ENCODE data around the gene MYL9. TPM values are rescaled to one million over a fixed set of nuclear protein-coding genes. Genes with fewer than 3 reads are reported as not detected.
"Not testable (repeated sequence)": the region's sequence is repeated elsewhere in the genome, so short reads cannot be mapped to it uniquely, and the experiment has no call there.

Gene MYL9
- polyA plus RNA-seq, 3 donors = 0.08 to 0.20 TPM; not detected in 1

DNA sequence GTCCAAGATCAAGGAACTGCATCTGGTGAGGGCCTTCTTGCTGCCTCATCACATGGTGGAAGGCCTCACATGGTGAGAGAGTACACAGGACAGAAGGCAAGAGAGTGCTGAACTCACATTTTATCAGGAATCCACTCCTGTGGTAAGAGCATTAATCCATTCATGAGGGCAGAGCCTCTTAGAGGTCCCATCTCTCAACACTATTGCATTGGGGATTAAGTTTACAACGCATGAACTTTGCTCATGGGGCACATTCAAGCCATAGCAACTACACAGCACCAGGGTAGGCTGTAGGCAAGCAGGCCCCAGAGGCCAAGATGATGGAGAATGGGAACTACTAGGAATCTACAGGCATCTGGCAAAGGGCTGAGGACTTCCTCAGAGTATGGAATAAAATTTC, 22.1 kb downstream of the MYL9 start:
- Mint-ChIP-seq H3K27me3 (ENCODE audit: low read depth in 3 of 3) (peaks cover 0 to 2% (median 0%) of the 10 kb centered on the region in 3 donors), H3K4me1 (no peaks in the 10 kb centered on the region), H3K4me3 (no peak overlapping the region), H3K9me3 (peaks cover 6 to 15% (median 7%) of the 10 kb centered on the region in 7 donors), H3K36me3 (no peaks in the 10 kb centered on the region), H3K27ac (peak overlapping the region in 1 of 7 donors; percentile 28)
- Histone ChIP-seq H3K4me3 (replicated peaks in 1 of 3; ENCODE audit: low read depth in 2 of 3, low read length in 3 of 3) (no peak overlapping the region), H3K9ac (ENCODE audit: insufficient read depth, low read length, poor library complexity, severe bottlenecking) (no peak overlapping the region), H3K4me1 (ENCODE audit: control insufficient read depth in 1 of 2, insufficient read depth in 2 of 2, low read length in 2 of 2) (no peaks in the 10 kb centered on the region), H2AFZ (ENCODE audit: insufficient read depth, low read depth, low read length, poor library complexity, severe bottlenecking) (no peak overlapping the region), H3K79me2 (ENCODE audit: insufficient read depth, low read length) (no peaks in the 10 kb centered on the region), H3K36me3 (replicated peaks in 1 of 2; ENCODE audit: control insufficient read depth in 1 of 2, insufficient read depth in 2 of 2, low read length in 2 of 2) (no peaks in the 10 kb centered on the region), H3K27me3 (ENCODE audit: control insufficient read depth in 2 of 2, insufficient read depth in 2 of 2, low read length in 2 of 2) (no peaks in the 10 kb centered on the region), H3K4me2 (replicated peaks; ENCODE audit: extremely low read depth, low read length, poor library complexity, severe bottlenecking) (no peak overlapping the region), H4K20me1 (ENCODE audit: insufficient read depth, low read length) (no peaks in the 10 kb centered on the region), H3K9me3 (replicated peaks in 1 of 2; ENCODE audit: control insufficient read depth in 1 of 2, insufficient read depth in 1 of 2, low read length in 2 of 2) (peaks cover 5 to 13% of the 10 kb centered on the region in 2 donors), H3K27ac (ENCODE audit: low read depth in 1 of 2, low read length in 2 of 2) (no peak overlapping the region)
- intact Hi-C loops (cut with micrococcal nuclease) = no loop called here
- TF ChIP-seq, protein P1, sequence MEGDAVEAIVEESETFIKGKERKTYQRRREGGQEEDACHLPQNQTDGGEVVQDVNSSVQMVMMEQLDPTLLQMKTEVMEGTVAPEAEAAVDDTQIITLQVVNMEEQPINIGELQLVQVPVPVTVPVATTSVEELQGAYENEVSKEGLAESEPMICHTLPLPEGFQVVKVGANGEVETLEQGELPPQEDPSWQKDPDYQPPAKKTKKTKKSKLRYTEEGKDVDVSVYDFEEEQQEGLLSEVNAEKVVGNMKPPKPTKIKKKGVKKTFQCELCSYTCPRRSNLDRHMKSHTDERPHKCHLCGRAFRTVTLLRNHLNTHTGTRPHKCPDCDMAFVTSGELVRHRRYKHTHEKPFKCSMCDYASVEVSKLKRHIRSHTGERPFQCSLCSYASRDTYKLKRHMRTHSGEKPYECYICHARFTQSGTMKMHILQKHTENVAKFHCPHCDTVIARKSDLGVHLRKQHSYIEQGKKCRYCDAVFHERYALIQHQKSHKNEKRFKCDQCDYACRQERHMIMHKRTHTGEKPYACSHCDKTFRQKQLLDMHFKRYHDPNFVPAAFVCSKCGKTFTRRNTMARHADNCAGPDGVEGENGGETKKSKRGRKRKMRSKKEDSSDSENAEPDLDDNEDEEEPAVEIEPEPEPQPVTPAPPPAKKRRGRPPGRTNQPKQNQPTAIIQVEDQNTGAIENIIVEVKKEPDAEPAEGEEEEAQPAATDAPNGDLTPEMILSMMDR (IDR thresholded peaks at IDR 0.05) = no peak
- DNase-seq = no peak
- WGBS (ENCODE audit: insufficient coverage) = no CpG with 5 or more reads among the region's 1 CpG

DNA sequence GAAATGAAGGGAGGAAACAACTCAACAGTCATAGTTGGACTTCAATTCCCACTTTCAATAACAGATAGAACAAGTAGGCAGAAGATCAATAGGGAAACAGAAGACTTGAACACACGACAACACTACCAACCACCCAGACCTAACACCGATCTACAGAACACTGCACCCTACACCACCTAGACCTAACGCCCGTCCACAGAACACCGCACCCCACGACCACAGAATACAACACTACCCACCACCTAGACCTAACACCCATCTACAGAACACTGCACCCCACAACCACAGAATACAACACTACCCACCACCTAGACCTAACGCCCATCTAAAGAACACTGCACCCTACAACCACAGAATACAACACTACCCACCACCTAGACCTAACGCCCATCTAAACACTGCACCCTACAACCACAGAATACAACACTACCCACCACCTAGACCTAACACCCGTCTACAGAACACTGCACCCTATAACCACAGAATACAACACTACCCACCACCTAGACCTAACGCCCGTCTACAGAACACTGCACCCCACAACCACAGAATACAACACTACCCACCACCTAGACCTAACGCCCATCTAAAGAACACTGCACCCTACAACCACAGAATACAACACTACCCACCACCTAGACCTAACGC, 22.9 kb downstream of the MYL9 start:
- H4K20me1 ChIP-seq (ENCODE audit: insufficient read depth, low read length); H3K27me3 Mint-ChIP-seq (ENCODE audit: low read depth in 3 of 3); H3K9ac ChIP-seq (ENCODE audit: insufficient read depth, low read length, poor library complexity, severe bottlenecking); H3K4me1 ChIP-seq (ENCODE audit: control insufficient read depth in 1 of 2, insufficient read depth in 2 of 2, low read length in 2 of 2); H3K79me2 ChIP-seq (ENCODE audit: insufficient read depth, low read length); H3K36me3 ChIP-seq (replicated peaks in 1 of 2; ENCODE audit: control insufficient read depth in 1 of 2, insufficient read depth in 2 of 2, low read length in 2 of 2); H3K27ac Mint-ChIP-seq; DNase-seq; H3K27ac ChIP-seq (ENCODE audit: low read depth in 1 of 2, low read length in 2 of 2); H3K4me1 Mint-ChIP-seq; H2AFZ ChIP-seq (ENCODE audit: insufficient read depth, low read depth, low read length, poor library complexity, severe bottlenecking); intact Hi-C loops (cut with micrococcal nuclease); H3K4me3 Mint-ChIP-seq; H3K36me3 Mint-ChIP-seq; H3K27me3 ChIP-seq (ENCODE audit: control insufficient read depth in 2 of 2, insufficient read depth in 2 of 2, low read length in 2 of 2); H3K4me3 ChIP-seq (replicated peaks in 1 of 3; ENCODE audit: low read depth in 2 of 3, low read length in 3 of 3); H3K4me2 ChIP-seq (replicated peaks; ENCODE audit: extremely low read depth, low read length, poor library complexity, severe bottlenecking): not testable (repeated sequence)
- peaks cover 6 to 15% (median 7%) of the 10 kb centered on the region in 7 donors for H3K9me3 Mint-ChIP-seq
- H3K9me3 ChIP-seq (replicated peaks in 1 of 2; ENCODE audit: control insufficient read depth in 1 of 2, insufficient read depth in 1 of 2, low read length in 2 of 2) = peaks cover 5 to 13% of the 10 kb centered on the region in 2 donors
- 96% methylated on average over 6 of the region's 13 CpGs for WGBS (ENCODE audit: insufficient coverage)

DNA sequence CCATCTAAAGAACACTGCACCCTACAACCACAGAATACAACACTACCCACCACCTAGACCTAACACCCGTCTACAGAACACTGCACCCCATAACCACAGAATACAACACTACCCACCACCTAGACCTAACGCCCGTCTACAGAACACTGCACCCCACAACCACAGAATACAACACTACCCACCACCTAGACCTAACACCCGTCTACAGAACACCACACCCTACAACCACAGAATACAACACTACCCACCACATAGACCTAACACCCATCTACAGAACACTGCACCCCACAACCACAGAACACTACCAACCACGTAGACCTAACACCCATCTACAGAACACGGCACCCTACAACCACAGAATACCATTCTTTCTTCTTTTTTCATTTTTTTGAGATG, 23.4 kb downstream of the MYL9 start:
- DNase-seq; H3K4me3 ChIP-seq (replicated peaks in 1 of 3; ENCODE audit: low read depth in 2 of 3, low read length in 3 of 3); H3K36me3 ChIP-seq (replicated peaks in 1 of 2; ENCODE audit: control insufficient read depth in 1 of 2, insufficient read depth in 2 of 2, low read length in 2 of 2); H4K20me1 ChIP-seq (ENCODE audit: insufficient read depth, low read length); H3K4me3 Mint-ChIP-seq; H2AFZ ChIP-seq (ENCODE audit: insufficient read depth, low read depth, low read length, poor library complexity, severe bottlenecking); H3K27ac ChIP-seq (ENCODE audit: low read depth in 1 of 2, low read length in 2 of 2); H3K9ac ChIP-seq (ENCODE audit: insufficient read depth, low read length, poor library complexity, severe bottlenecking); H3K79me2 ChIP-seq (ENCODE audit: insufficient read depth, low read length); intact Hi-C loops (cut with micrococcal nuclease); H3K36me3 Mint-ChIP-seq; H3K4me2 ChIP-seq (replicated peaks; ENCODE audit: extremely low read depth, low read length, poor library complexity, severe bottlenecking); H3K27me3 ChIP-seq (ENCODE audit: control insufficient read depth in 2 of 2, insufficient read depth in 2 of 2, low read length in 2 of 2); H3K27ac Mint-ChIP-seq; H3K27me3 Mint-ChIP-seq (ENCODE audit: low read depth in 3 of 3); H3K4me1 ChIP-seq (ENCODE audit: control insufficient read depth in 1 of 2, insufficient read depth in 2 of 2, low read length in 2 of 2); H3K4me1 Mint-ChIP-seq: not testable (repeated sequence)
- WGBS (ENCODE audit: insufficient coverage) = 94% methylated on average over 6 of the region's 6 CpGs
- peaks cover 6 to 15% (median 7%) of the 10 kb centered on the region in 7 donors for H3K9me3 Mint-ChIP-seq
- peaks cover 5 to 13% of the 10 kb centered on the region in 2 donors for H3K9me3 ChIP-seq (replicated peaks in 1 of 2; ENCODE audit: control insufficient read depth in 1 of 2, insufficient read depth in 1 of 2, low read length in 2 of 2)
